NCI-H1436 treated with DMSO at 0.1 percent for 48 hours (cell line): ENCODE results near the gene RTL10.

Source experiments
- DNase-seq: peaks from one replicate; lab custom pipeline; 2025; lab: John Stamatoyannopoulos, UW

The RTL10 gene

GRCh38 chr22:19823191-19823901, 31.3 kb downstream of the RTL10 start:
- no peak for DNase-seq

GRCh38 chr22:19822301-19823117, 32.2 kb downstream of the RTL10 start:
- no peak for DNase-seq

- no peak for DNase-seq
These were observed 33.0 kb downstream of the RTL10 start for GRCh38 chr22:19821523-19822300.

GRCh38 chr22:19820880-19821522, 33.7 kb downstream of the RTL10 start:
- no peak for DNase-seq

GRCh38 chr22:19819911-19820879, 34.5 kb downstream of the RTL10 start:
- DNase-seq, result no peak

- DNase-seq, result no peak
These were observed 35.3 kb downstream of the RTL10 start for GRCh38 chr22:19819208-19819910.

GRCh38 chr22:19818324-19819207, 36.1 kb downstream of the RTL10 start:
- no peak for DNase-seq

GRCh38 chr22:19816372-19817119, 38.1 kb downstream of the RTL10 start:
- no peak for DNase-seq

- no peak for DNase-seq
These were observed 38.8 kb downstream of the RTL10 start for GRCh38 chr22:19815823-19816290.

- DNase-seq, result no peak
These were observed 39.4 kb downstream of the RTL10 start for GRCh38 chr22:19815093-19815822.

GRCh38 chr22:19814428-19814827, 40.2 kb downstream of the RTL10 start:
- DNase-seq, result no peak

GRCh38 chr22:19812910-19813309, 41.8 kb downstream of the RTL10 start:
- no peak for DNase-seq

GRCh38 chr22:19811811-19812771, 42.6 kb downstream of the RTL10 start:
- no peak for DNase-seq

GRCh38 chr22:19811211-19811621, 43.5 kb downstream of the RTL10 start:
- DNase-seq, result no peak

- DNase-seq, result no peak
These were observed 44.1 kb downstream of the RTL10 start for GRCh38 chr22:19810381-19811201.

- no peak for DNase-seq
These were observed 44.9 kb downstream of the RTL10 start for GRCh38 chr22:19809741-19810140.
